DOHH2 (cell line): ENCODE measurements around the gene EMSY.

Experiments used
- CTCF ChIP-seq: fragments of 200-600 bp; sonication (generic); IDR thresholded peaks from one replicate; pipeline ENCODE4 v1.5.1; 2014; ENCODE audit warnings: antibody characterized with exemption, mild to moderate bottlenecking, low read depth, low read length; ENCODE audit not compliant: poor library complexity, severe bottlenecking
- EZH2phosphoT487 ChIP-seq: fragments of 200-600 bp; sonication (generic); IDR thresholded peaks from 2 replicates; pipeline ENCODE4 v1.6.1; 2017; ENCODE audit warnings: borderline replicate concordance, mild to moderate bottlenecking, antibody characterized with exemption, low read length, moderate library complexity, mixed read lengths

- TF ChIP-seq EZH2phosphoT487 (no peak), CTCF (no peak)
Observed at GRCh38 chr11:76599041-76600013, 154.5 kb downstream of the EMSY start.
